T-helper 2 cell treated with Interferon-gamma antibody and Interleukin-4, amounts not matched to agents 100 ng/mL and 5 ng/mL, for 36 hours (primary cell): ENCODE data around the gene PIP5K1B. TPM values are rescaled to one million over a fixed set of nuclear protein-coding genes. Genes with fewer than 3 reads are reported as not detected.

Source experiments
- intact Hi-C: fragments of 100-400 bp; cut with micrococcal nuclease; formaldehyde crosslinking; loops from one replicate; pipeline ENCODE4 v1.15.1; 2023
- total RNA-seq: library from RNA; stranded (reverse); gene quantifications from 2 replicates; pipeline ENCODE4 v1.2.3, GENCODE V29; 2022

PIP5K1B gene
- total RNA-seq, 1 donor from 2014 or later, result 7.0 TPM

DNA sequence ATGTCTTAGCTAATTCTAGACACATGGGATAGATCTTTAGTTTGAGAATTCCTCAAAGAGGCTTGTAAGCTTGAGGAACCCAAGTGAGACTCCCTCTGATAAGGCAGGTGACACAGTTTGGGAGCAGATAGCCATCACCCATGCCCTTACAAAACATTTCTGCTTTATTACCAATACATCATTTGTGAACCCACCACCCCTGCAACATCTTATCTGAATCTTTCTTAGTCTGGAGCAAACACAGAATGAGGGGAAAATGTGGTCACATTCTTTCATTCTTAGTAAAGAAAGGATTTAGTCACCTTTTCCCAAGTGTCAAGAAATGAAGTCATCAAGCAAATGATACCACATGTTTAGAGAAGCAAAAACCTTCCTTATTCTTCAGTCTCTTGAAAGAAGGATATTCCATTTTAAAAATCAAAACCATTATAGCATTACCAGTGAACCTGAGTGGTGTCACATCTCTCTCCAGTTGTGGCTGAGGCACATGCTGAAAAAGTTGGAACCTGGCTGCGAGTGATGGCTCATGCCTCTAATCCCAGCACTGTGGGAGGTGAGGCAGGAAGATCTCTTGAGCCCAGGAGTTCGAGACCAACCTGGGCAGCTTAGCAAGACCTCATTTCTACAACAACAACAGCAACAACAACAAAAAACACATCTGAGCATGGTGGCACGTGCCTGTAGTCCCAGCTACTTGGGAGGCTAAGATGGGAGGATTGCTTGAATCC lies 243.0 kb downstream of the PIP5K1B start:
- intact Hi-C loops, result loop anchor here (5.0 kb wide), 2 partner anchors 49 to 79 kb away; no protein-coding TSS in a partner anchor

DNA sequence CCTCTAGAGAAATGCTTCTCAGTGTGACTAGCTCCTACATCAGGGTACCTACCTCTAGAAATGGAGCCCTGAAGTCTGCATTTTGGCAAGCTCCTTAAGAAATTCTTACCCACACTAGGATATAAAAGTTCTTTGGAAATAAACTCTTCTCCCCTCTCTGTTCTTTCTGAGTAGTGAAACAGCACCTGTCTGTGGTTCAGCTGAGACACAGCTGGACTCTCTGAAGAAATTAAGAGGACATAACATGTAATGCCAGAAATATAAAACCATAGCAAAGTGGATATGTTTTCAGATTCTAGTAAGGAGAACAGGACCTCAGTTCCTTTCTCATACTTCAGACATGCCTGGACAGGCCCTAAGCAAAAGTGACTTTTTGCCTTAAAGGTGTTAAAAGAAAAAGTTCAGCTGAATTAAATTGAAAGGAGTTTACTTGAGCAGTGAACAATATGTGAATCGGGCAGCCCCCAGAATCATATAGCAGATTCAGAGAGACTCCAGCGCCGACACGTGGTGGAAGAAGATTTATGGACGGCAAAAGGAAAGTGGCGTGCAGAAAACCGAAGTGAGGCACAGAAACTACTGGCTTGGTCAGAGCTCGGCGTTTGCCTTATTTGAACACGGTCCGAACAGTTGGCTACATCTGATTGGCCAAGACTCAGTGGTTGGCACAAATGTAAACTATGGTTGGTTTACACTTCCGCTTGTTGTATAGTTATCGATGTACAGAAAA lies 244.4 kb downstream of the PIP5K1B start:
- intact Hi-C loops, result loop anchor here (1.0 to 5.0 kb wide), 3 partner anchors 48 to 365 kb away; no protein-coding TSS in a partner anchor

DNA sequence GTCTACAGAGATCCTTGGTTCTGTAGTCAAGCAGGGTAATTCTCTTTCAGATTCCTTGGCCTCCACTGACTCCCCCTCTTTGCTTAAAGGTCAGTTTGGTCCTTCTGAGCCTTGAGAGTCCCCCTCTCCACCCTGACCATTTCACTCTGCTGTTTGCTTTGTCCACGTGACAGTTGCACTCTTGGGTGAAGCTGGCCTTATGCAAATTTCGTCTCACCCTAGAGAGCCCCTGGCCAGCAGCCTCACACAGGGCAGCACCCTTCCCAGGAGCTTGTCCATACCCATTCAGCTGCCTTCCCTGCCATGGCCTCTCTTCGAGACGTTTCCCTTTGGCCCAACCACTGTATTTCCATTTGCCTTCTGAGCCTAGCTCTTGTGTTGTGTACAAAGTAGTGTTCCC lies 245.1 kb downstream of the PIP5K1B start:
- intact Hi-C loops, result no loop called here

DNA sequence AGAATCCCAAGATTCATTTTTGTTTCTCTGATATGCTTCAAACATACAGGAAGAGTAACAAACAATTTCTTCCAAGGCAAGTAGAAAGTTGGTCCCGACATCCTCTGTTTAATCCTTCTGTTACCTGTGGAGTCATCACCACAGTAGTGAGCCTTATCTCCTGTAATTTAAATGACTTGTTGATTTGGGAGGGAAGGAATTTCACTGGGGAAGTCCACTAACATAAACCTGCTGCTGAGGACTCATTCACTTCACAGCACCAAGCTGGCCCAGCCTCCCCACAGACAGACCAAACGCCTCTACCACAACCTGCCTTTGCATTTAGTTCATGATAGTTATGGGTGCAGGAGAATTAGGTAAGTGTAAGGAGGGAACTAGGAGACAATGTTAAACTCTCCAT lies 245.6 kb downstream of the PIP5K1B start:
- intact Hi-C loops, result no loop called here

DNA sequence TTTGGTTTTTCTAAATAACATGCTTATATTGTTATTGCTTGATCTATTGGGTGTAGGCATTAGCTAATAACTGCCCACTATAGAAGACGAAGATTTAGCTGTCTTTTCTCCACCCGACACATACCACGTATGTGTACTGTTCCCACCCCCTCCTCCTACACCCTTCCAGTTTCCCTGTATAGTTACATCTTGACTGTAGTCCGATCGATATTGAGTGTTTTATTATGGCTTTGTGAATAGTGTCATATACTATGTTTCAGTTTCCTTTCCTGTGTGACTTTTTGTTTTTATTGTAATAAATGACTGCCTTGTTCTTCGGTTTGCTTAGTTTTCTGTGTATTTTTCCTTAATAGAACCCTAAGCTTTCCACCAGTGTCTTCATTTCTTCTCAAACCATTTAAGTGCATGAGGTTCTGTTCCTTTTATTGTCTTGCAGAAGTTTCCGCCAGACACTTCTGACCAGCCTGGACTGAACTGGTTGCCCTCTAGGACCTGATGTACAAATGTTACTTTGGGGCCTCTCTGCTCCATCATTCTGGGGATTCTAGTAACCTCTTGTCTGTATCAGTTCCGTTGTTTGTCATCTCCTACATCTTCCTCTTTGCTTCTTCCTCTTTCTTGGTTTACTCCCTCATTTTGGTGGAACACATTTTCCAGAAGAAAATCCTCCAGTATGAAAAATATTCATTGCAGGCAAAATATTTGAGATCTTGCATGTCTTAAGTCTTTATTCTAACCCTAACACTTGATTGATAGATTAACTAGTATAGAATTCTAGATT lies 247.0 kb downstream of the PIP5K1B start:
- intact Hi-C loops, result no loop called here

DNA sequence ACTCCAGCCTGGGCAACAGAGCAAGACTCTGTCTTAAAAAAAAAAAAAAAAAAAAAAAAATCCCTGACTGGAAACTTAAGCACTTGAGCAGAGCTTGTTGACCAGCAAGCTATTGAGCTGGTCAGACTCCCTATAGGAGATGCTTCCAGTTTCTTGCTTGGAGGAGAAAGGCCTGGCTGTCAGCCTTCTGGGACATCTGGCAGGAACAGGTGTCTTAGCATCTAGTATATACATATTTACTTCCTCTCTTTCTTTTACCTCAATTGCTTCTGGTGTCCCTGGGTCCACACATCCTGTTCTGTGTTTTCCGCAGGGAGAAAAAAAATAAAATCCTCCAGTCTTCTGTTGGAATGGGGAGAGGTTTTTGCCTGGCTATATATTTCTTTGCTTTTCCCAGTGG lies 248.7 kb downstream of the PIP5K1B start:
- intact Hi-C loops, result loop anchor here (2.0 kb wide), 2 partner anchors 59 to 249 kb away; partner anchors contain the start of gene PIP5K1B

DNA sequence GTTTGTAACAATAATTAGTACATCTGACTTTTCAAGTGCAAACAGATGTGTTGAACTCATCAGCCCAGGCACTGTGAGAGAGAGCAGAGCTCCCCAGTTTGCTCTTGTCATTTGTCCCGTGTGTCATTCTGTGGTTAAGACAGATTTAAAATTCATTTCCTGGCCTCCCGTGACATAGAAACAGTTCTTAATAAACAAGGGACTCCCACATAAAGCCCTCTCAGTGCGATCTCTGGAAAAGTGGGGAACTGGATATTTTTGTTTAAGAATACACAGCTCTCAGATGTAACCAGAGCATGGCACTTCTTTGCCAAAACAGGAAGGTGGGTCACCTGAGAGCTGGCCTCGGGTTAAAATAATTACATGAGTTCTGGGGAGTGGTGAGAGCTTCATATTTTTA lies 250.3 kb downstream of the PIP5K1B start:
- intact Hi-C loops, result loop anchor here (2.0 kb wide), 2 partner anchors 61 to 251 kb away; partner anchors contain the start of gene PIP5K1B

DNA sequence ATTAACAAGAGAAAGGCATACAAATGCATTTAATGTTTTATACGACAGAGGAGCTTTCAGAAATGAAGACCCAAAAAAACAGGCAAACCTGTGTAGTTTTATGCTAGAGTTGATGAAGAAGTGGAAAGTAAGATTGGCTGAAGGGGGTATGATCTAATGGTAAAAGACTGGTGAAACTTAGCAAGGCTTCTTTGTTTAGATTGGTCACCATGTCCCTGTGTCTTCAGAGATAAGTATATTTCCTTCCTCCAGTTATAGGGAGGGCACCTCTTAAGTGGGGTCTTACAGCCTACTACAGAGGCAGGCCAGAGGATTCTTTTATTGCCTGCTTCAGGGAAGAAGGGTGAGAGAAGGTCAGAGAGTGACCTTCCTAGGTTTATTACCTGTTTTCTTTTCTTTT lies 252.4 kb downstream of the PIP5K1B start:
- intact Hi-C loops, result no loop called here

DNA sequence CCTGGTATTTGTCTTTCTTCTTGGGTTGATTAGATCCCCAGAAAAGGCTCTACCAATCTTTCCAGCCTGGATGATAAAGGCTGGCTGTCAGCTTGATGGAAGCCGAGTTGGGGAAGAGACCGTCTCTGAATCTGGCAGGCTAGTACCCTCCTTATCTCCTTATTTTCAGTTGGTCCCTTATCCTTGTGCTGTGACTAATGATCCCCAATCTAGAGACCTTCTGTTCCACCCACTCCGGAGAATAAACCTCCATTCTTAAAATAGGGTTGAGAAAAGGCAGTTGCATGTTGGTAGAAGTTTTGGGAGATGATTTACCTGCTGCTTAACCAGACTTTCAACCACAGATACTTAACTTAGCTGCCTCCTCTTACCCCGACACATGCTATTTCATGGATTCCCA lies 256.5 kb downstream of the PIP5K1B start:
- intact Hi-C loops, result no loop called here

DNA sequence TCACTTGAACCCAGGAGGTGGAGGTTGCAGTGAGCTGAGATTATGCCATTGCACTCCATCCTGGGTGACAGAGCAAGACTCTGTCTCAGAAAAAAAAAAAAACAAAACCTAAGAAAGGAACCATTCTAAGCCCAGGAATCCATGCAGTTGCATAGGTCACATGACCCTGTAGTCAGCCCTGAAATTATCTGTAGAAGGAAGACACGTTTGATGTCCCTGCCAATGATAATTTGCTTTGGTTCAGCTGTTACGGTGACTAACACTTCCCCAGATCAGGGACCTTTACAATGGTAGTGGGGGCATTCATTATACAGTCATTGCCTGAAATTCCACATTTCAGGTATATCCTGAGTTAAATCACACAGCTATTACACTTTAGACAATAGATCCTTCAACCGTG lies 258.4 kb downstream of the PIP5K1B start:
- intact Hi-C loops, result no loop called here

DNA sequence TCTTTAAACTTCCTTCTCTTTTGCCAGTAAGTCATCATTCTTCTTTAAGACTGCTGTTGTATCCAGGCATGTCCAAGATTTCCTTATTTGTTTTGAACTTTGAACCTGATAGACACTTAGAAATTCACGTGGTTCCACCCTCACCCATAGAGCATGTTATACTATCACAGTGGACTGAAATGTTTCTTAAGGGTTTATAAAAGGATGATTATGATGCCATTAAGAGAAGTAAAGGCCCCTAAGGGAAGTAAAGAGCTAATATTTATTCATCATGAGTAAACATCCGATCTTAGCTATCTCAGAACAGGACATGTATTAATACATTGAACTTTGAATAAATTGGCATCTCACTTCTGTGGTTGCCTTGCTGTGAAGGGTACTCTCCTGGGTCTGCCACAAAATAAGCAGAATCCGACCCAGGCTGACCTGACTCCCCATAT lies 259.1 kb downstream of the PIP5K1B start:
- intact Hi-C loops, result no loop called here

DNA sequence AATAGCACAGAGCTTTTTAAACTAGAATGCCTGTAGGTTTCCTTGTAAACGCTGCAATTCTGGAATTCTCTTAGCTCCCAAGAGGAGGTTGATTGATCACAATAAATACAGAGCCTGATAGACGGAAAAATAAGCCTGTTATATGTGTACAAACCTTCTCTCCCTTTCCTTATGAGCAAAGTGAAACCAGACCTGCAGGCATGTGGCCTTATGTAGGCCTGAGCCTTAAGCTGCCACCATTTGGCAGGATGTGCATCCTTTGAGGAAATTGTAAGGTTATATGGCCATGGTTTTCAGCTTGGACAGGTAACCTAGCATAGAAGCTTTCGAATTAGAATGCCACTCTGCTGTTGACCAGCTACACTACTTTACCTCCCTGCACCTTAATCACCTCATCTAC lies 259.7 kb downstream of the PIP5K1B start:
- intact Hi-C loops, result no loop called here

DNA sequence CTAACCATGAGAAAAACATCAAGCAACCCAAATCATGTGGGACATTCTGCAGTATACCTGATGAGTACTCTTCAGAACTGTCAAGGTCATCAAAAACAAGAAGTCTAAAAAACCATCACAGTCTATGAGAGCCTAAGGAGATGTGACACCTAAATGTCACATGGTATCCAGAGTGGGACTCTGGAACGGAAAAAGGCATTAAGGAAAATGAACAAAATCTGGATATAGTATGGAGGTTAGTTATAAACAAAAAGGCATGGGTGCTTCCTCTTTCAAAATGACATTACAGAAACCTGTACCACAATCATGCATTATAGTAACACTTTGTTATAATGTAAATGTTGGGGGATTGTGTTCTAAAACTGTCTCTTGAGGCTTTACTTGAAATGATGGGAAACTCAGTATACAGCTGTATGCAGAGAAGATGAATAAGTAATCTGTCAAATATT lies 261.5 kb downstream of the PIP5K1B start:
- intact Hi-C loops, result no loop called here

DNA sequence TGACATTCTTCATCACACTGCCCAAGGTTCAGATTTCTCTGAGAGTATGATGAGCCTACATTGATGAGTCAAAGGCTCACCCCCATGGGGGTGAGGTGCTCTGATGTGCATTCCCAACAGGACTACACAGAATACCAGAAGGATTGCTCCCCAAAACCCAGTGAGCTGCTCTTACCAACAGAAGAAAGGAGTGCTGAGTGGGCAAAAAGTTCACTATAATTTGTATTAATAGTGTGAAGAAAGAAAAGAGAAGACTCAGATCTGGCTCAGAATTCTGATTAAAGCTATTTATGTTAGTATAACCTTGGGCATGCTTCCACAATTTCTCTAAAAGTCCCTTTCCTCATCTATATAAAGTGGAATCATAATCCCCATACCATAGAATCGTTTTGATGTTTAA lies 262.8 kb downstream of the PIP5K1B start:
- intact Hi-C loops, result no loop called here

DNA sequence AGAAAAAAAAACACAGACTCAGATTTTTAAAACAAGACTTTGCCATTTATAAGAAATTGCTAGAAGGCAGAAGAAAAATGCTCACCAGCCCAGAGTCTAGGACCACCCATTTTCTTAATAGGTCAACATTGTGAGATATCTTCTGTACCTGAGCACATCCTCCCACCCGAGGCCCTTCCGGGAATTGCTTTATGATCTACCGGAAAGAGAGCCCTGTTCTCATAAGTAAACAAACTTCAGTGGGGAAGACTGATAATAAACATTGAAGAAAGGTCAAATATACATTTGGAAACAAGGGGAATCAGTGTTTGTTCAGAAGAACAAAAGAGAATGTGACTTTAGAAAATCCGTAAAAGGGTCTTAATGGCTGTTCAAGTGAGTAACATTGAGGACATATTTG lies 264.5 kb downstream of the PIP5K1B start:
- intact Hi-C loops, result no loop called here

DNA sequence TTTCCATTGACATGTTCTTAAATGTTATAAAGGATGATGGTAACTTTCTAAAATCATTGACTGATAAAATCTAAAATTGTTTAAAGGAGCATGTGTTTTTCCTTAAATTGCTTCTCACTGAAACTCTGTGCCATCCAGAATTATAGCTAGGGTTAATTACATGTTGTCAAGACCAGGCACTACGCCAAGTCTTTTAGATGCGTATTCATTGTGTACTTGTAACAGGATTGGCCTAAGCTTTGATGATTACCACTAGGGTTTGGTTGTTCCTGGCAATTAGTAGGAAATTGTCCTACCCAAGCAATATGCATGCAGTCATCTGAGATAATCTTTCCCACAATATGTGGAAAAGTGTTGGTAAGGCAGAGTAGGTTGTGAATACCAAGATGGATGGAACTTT lies 265.1 kb downstream of the PIP5K1B start:
- intact Hi-C loops, result loop anchor here (5.0 kb wide), 1 partner anchor 73 kb away; no protein-coding TSS in a partner anchor

DNA sequence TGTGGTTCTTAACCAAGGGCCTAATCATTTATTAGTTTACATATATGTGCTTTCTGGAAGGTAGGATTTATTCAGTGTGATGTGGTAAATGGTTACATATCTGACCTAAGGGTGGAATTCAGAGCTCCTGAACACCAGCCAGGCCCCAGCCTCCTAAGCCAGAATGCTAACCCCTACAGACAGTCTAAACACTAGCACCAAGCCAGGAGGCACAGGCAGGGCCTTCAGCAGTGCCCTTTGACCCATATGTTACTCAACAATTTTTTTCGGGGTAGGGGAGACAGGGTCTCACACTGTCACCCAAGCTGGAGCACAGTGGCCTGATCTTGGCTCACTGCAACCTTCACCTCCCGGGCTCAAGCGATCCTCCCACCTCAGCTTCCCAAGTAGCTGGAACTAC lies 268.6 kb downstream of the PIP5K1B start:
- intact Hi-C loops, result loop anchor here (2.0 to 5.0 kb wide), 2 partner anchors 55 to 76 kb away; no protein-coding TSS in a partner anchor

DNA sequence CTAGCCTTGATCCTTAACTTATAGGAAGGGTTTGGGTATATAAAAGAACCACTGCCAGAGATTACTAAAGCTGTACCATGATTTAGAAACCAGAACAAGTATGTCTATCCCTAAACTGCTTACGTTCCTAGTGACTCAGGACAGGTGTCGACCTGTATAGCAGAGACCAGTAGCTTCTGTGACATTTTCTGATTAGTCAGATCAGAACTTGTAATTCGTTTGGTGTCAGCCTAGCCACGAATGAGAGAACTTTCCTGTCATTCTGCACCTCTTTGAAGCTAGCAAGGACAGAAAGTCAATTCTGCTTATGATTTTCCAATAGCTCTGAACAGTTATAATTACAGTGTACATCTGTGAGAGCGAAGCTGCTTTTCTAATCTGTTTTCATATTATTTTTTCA lies 269.4 kb downstream of the PIP5K1B start:
- intact Hi-C loops, result loop anchor here (2.0 to 5.0 kb wide), 2 partner anchors 54 to 77 kb away; no protein-coding TSS in a partner anchor

DNA sequence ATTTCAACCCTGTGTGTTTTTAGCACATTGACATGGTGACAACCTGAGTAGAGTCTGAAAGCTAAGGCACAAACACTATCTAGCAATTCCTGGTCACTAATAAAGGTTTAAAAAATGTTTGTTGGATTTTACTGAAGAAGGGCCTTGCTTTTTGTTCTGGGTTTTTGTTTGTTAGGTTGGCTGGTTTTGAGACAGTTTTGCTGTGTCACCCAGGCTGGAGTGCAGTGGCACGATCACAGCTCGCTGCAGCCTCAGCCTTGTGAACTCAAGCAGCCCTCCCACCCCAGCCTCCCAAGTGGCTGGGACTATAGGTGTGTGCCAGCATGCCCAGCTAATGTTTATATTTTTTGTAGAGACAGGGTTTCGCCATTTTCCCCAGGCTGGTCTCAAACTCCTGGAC lies 269.9 kb downstream of the PIP5K1B start:
- intact Hi-C loops, result loop anchor here (2.0 to 5.0 kb wide), 2 partner anchors 54 to 78 kb away; no protein-coding TSS in a partner anchor

DNA sequence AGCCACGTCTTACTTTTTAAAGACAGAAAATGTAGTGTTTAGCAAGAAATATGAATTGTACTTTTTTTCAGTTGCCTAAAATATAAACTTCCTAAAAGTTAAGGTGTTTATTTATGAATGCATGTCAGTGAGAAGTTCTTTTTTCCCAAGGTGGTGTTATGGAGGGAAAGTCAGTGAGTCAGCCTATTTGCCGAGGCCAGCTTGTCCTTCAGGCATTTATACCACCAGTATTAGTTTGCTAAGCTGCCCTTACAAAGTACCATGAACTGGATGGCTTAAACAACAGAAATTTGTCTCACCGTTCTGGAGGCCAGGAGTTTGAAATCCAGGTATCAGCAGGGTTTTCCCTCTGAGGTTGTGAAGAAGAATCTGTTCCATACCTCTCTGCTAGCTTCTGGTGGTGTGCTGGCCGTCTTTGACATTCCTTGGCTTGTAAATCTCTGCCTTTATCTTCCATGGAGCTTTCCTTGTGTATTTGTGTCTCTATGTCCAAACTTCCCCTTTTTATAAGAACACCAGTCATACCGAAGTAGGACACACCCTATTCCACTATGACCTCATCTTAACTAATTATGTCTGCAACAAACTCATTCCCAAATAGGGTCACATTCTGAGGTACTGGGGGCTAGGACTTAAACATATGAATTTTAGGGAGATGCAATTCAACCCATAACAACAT lies 270.5 kb downstream of the PIP5K1B start:
- intact Hi-C loops, result loop anchor here (2.0 kb wide), 1 partner anchor 53 kb away; no protein-coding TSS in a partner anchor

DNA sequence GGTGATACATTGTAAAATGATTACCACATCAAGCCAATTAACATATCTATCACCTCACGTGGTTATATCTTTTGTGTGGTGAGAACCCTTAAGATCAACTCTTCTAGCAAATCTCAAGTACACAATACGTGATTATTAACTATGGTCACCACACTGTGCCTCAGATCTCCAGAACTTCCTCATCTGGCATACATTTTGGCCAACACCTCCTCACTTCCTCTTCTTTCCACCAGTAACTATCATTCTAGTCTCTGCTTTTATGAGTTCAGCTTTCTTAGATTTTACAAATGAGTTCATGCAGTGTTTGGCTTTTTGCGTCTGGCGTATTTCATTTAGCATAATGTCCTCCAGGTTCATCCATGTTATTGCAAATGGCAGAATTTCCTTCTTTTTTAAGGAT lies 273.0 kb downstream of the PIP5K1B start:
- intact Hi-C loops, result no loop called here
